Stimulated activated naive CD8-positive, alpha-beta T cell treated with anti-CD3 and anti-CD28 coated beads, Interleukin-15, Interleukin-2, amounts not matched to agents 100 ng/mL and 50 ng/mL, for 24 hours (primary cell): ENCODE data around the gene PEX3.
"Not testable (repeated sequence)": the region's sequence is repeated elsewhere in the genome, so short reads cannot be mapped to it uniquely, and the experiment has no call there.

Experiments
- H3K27ac Mint-ChIP-seq: one replicate; pipeline ENCODE4 v1.8.0; 2021; ENCODE audit warnings: mild to moderate bottlenecking, mixed read lengths
- H3K27me3 Mint-ChIP-seq: one replicate; pipeline ENCODE4 v1.8.0; 2021; ENCODE audit warnings: mixed read lengths
- H3K36me3 Mint-ChIP-seq: one replicate; pipeline ENCODE4 v1.8.0; 2021; ENCODE audit warnings: low read depth, mixed read lengths
- H3K4me1 Mint-ChIP-seq: one replicate; pipeline ENCODE4 v1.8.0; 2021; ENCODE audit warnings: low read depth, mixed read lengths
- H3K4me3 Mint-ChIP-seq: one replicate; pipeline ENCODE4 v1.8.0; 2021; ENCODE audit warnings: mild to moderate bottlenecking, mixed read lengths
- H3K9me3 Mint-ChIP-seq: one replicate; pipeline ENCODE4 v1.8.0; 2021; ENCODE audit warnings: mixed read lengths

The PEX3 gene

GRCh38 chr6:143507358-143508145 is 56.9 kb downstream of the PEX3 start:
- Mint-ChIP-seq H3K9me3 (no peaks in the 10 kb centered on the region), H3K4me3 (no peak overlapping the region), H3K4me1 (peaks cover 15% of the 10 kb centered on the region), H3K36me3 (peaks cover 14% of the 10 kb centered on the region), H3K27me3 (no peaks in the 10 kb centered on the region), H3K27ac (no peak overlapping the region)

GRCh38 chr6:143510326-143510725 is 59.7 kb downstream of the PEX3 start:
- peaks cover 19% of the 10 kb centered on the region for H3K36me3 Mint-ChIP-seq
- H3K27ac Mint-ChIP-seq, result not testable (repeated sequence)
- H3K4me3 Mint-ChIP-seq, result peak overlapping the region; percentile 82

DNA sequence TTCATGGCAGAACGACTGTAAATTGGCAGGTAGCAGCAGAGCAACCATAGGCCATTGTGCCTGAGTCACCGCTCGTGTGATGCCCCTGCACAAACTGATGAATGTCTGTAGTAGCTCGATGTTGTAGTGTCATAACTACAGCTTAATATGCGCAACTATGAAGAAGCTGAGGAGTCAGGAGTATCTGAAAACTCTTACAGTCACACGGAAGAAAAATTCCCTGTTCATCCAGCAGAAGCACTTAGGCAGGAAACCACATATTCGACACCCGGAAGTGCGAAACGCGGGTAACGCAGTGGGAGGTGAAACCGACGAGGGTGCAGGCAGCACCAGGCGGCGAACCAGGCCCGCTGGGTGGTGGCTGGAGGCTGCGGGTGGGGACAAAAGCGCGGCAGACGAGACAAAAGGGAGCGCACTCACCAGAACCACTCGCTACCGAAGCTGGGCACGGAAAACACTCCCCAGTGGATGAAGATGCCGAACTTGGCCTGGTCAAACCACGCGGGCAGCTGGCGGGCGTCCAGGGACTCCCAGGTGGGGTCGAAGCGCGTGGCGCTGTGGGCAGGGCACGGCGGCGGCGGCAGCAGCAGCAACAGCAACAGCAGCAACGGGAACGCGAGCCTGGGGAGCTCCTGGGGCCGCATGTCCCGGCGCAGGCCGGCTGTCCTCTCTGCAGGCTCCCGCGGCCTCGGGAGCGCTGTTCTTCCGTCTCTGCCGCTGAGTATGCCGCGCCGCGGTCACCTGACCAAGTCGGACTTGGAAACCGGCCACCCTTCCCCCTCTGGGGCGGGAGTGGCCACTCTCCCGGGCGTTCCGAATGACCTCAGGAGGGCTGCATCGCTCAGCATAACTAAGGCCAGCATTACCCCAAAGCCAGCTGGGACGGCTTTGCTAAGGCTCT is 60.6 kb downstream of the PEX3 start, which contains the start of gene FUCA2:
Gene FUCA2 (minus strand): TSS at position 730 of the 901 bp plus-strand sequence. CDS start 86 bp downstream, at position 644.
- no peaks in the 10 kb centered on the region for H3K9me3 Mint-ChIP-seq
- peaks cover 20% of the 10 kb centered on the region for H3K4me1 Mint-ChIP-seq
- H3K4me3 Mint-ChIP-seq, result peak within 1 kb of the TSS; percentile 82
- peaks cover 12% of the 10 kb centered on the region for H3K36me3 Mint-ChIP-seq
- peak within 1 kb of the TSS; percentile 91 for H3K27ac Mint-ChIP-seq
- H3K27me3 Mint-ChIP-seq, result no peaks in the 10 kb centered on the region

More at GRCh38 chr6:143510326-143510725, 59.7 kb downstream of the PEX3 start:
- not testable (repeated sequence) for H3K27me3 Mint-ChIP-seq, H3K9me3 Mint-ChIP-seq
- peaks cover 20% of the 10 kb centered on the region for H3K4me1 Mint-ChIP-seq

DNA sequence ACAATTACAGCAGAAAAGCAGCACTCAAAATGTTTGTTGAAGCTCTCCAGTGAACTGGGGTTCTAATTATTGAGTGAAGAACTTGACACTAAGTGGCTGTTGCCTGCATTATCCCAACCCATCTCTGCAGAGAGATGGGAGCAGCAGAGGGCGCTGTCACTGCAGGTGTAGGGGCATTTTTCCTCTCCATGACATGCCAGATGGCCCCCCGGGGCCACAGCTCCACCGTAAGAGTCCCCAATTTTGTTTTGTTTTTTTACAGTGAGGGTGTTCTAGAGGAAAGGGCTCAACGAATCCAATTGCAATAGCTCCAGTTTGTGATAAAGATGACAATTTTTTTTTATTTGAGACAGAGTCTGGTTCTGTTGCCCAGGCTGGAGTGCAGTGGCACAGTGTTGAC is 62.8 kb downstream of the PEX3 start:
- Mint-ChIP-seq H3K9me3 (no peaks in the 10 kb centered on the region), H3K27me3 (no peaks in the 10 kb centered on the region), H3K4me1 (peaks cover 23% of the 10 kb centered on the region), H3K27ac (no peak overlapping the region), H3K36me3 (peaks cover 5% of the 10 kb centered on the region), H3K4me3 (peak overlapping the region; percentile 27)

GRCh38 chr6:143515061-143515760 is 64.6 kb downstream of the PEX3 start:
- Mint-ChIP-seq H3K4me1 (peaks cover 23% of the 10 kb centered on the region), H3K27ac (no peak overlapping the region), H3K36me3 (peaks cover 5% of the 10 kb centered on the region), H3K27me3 (no peaks in the 10 kb centered on the region), H3K9me3 (no peaks in the 10 kb centered on the region), H3K4me3 (no peak overlapping the region)

DNA sequence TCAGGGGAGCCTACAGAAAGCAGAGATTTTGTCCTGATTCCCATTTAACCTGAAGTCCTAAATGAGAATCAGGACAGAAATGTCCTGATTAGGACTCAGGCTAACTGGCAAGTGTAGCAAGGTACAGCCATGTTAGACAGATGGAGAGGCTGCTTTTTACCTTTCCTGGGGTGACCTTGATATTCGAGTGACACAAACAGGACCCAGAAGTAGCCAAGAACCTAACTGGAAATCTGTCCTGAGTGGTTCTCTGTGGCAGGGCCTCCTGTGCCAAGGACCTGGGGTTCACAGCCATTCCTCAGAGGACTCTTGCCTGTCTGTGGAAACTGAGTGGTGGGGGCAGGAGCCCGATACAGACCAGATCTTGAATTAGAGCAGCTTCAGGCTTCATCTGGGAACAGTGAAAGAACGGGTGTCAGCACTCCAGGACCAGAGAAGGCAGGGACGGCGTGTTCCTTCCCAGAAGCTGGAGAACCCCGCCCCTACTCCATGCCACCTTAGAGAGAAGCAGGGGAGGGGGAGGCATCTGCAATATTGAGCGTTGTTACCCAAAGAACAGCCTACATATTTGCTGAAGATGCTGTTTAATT is 65.3 kb downstream of the PEX3 start:
- H3K36me3 Mint-ChIP-seq, result peaks cover 5% of the 10 kb centered on the region
- no peak overlapping the region for H3K27ac Mint-ChIP-seq

GRCh38 chr6:143516690-143517446 is 66.3 kb downstream of the PEX3 start:
- H3K9me3 Mint-ChIP-seq, result no peaks in the 10 kb centered on the region
- peaks cover 11% of the 10 kb centered on the region for H3K4me1 Mint-ChIP-seq
- no peak overlapping the region for H3K4me3 Mint-ChIP-seq

More for the DNA sequence above, 65.3 kb downstream of the PEX3 start:
- Mint-ChIP-seq H3K4me1 (peaks cover 20% of the 10 kb centered on the region), H3K4me3 (no peak overlapping the region), H3K9me3 (no peaks in the 10 kb centered on the region), H3K27me3 (no peaks in the 10 kb centered on the region)

GRCh38 chr6:143517447-143517773 is 66.8 kb downstream of the PEX3 start:
- Mint-ChIP-seq H3K4me1 (peaks cover 8% of the 10 kb centered on the region), H3K9me3 (no peaks in the 10 kb centered on the region), H3K27me3 (no peaks in the 10 kb centered on the region), H3K27ac (no peak overlapping the region), H3K36me3 (peaks cover 5% of the 10 kb centered on the region), H3K4me3 (no peak overlapping the region)

More at GRCh38 chr6:143516690-143517446, 66.3 kb downstream of the PEX3 start:
- Mint-ChIP-seq H3K27me3 (no peaks in the 10 kb centered on the region), H3K36me3 (peaks cover 5% of the 10 kb centered on the region), H3K27ac (no peak overlapping the region)

- Mint-ChIP-seq H3K27ac (no peak overlapping the region), H3K9me3 (no peaks in the 10 kb centered on the region), H3K4me3 (no peak overlapping the region), H3K27me3 (no peaks in the 10 kb centered on the region), H3K36me3 (no peaks in the 10 kb centered on the region), H3K4me1 (no peaks in the 10 kb centered on the region)
These were observed 71.5 kb downstream of the PEX3 start for GRCh38 chr6:143522039-143522600.

GRCh38 chr6:143525356-143525755 is 74.8 kb downstream of the PEX3 start:
- H3K4me1 Mint-ChIP-seq, result peaks cover 12% of the 10 kb centered on the region
- no peaks in the 10 kb centered on the region for H3K27me3 Mint-ChIP-seq
- H3K36me3 Mint-ChIP-seq, result no peaks in the 10 kb centered on the region
- H3K4me3 Mint-ChIP-seq, result no peak overlapping the region
- no peak overlapping the region for H3K27ac Mint-ChIP-seq
- H3K9me3 Mint-ChIP-seq, result no peaks in the 10 kb centered on the region

GRCh38 chr6:143527677-143528076 is 77.1 kb downstream of the PEX3 start:
- no peaks in the 10 kb centered on the region for H3K36me3 Mint-ChIP-seq
- H3K4me3 Mint-ChIP-seq, result no peak overlapping the region
- H3K27ac Mint-ChIP-seq, result no peak overlapping the region
- no peaks in the 10 kb centered on the region for H3K9me3 Mint-ChIP-seq
- H3K4me1 Mint-ChIP-seq, result peaks cover 12% of the 10 kb centered on the region
- no peaks in the 10 kb centered on the region for H3K27me3 Mint-ChIP-seq

GRCh38 chr6:143528164-143528811 is 77.7 kb downstream of the PEX3 start:
- peak overlapping the region; percentile 74 for H3K27ac Mint-ChIP-seq
- H3K27me3 Mint-ChIP-seq, result no peaks in the 10 kb centered on the region
- H3K4me1 Mint-ChIP-seq, result peaks cover 12% of the 10 kb centered on the region
- no peaks in the 10 kb centered on the region for H3K36me3 Mint-ChIP-seq
- no peak overlapping the region for H3K4me3 Mint-ChIP-seq
- H3K9me3 Mint-ChIP-seq, result no peaks in the 10 kb centered on the region

DNA sequence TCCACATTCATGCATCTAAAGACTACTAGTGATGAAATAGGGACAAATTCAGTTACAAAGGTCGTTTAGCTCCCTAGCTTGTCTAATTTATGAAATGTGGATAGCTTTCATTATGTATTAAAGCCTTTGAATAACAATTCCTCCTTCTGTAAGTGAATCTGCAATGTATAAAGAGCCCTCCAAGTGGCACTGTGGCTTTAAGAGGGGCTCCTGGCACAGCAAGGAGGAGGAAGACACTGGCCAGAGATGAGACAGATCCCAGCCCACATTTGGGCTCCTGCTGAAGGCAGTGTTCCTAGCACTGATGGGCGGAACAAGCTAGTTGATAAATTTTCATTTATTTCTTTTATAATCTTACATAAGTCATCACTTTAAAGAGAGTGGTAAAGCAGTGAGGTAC is 78.5 kb downstream of the PEX3 start:
- Mint-ChIP-seq H3K27ac (no peak overlapping the region), H3K36me3 (no peaks in the 10 kb centered on the region), H3K4me1 (peaks cover 12% of the 10 kb centered on the region), H3K27me3 (no peaks in the 10 kb centered on the region), H3K9me3 (no peaks in the 10 kb centered on the region), H3K4me3 (no peak overlapping the region)
